Mammary epithelial cell (primary cell): ENCODE measurements around the gene TDG.
"Not testable (repeated sequence)": the region's sequence is repeated elsewhere in the genome, so short reads cannot be mapped to it uniquely, and the experiment has no call there.

ENCODE experiments used
- CTCF ChIP-seq, 2 donors: IDR thresholded peaks in 1 of 2; conservative IDR thresholded peaks in 1 of 2; 2 replicates each; pipeline ENCODE4 v1.5.1; 2011 to 2012; ENCODE audit warnings: inconsistent platforms in 2 of 2, low read length in 2 of 2, mild to moderate bottlenecking in 2 of 2, control low read depth in 1 of 2, low read depth in 1 of 2; ENCODE audit not compliant: insufficient read depth in 1 of 2; ENCODE audit errors: extremely low read depth in 1 of 2
- EZH2 ChIP-seq: IDR thresholded peaks from 2 replicates; pipeline ENCODE4 v1.6.1; 2012; ENCODE audit warnings: low read length, inconsistent platforms, borderline replicate concordance

GRCh38 chr12:104021862-104022261 is 56.2 kb downstream of the TDG start:
- TF ChIP-seq CTCF (conservative IDR thresholded peaks at IDR 0.05 in 1 of 2, IDR thresholded peaks at IDR 0.05 in 1 of 2; ENCODE audit: extremely low read depth in 1 of 2, insufficient read depth in 1 of 2, low read depth in 1 of 2, low read length in 2 of 2); EZH2: not testable (repeated sequence)
